Hepatocyte (in vitro differentiated cells): ENCODE results near the gene C6orf132.

Experiments
- CTCF ChIP-seq: fragments of 200-600 bp; sonication (generic); IDR thresholded peaks from 2 replicates; pipeline ENCODE4 v1.5.1; 2016; ENCODE audit warnings: antibody characterized with exemption, mild to moderate bottlenecking; ENCODE audit not compliant: poor library complexity
- EZH2phosphoT487 ChIP-seq: fragments of 200-600 bp; sonication (generic); IDR thresholded peaks from one replicate; pipeline ENCODE4 v1.6.1; 2018; ENCODE audit warnings: antibody characterized with exemption, mild to moderate bottlenecking, low read depth, moderate library complexity; ENCODE audit not compliant: unreplicated experiment, severe bottlenecking

- TF ChIP-seq CTCF (no peak), EZH2phosphoT487 (no peak)
Measured at GRCh38 chr6:42090819-42091717, 51.4 kb downstream of the C6orf132 start.
